ENCODE data around the gene TNPO2.

DNA sequence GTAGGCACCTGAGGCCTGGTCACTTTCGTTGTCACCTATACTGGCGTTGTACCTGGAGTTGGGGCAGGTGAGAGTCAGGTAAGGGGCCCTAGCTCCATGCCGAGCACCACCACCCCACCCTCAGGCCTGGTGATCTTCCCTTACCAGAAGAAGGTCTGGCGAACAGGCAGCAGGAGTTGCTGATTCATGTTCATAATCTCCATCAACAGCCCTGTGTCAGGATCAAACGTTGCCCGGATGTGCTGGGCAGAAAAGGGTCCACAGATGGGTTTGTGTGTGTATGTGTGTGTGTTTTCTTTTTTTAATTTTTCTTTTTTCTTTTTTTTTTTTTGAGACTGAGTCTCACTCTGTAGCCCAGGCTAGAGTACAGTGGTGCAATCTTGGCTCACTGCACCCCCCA is 71.5 kb downstream of the TNPO2 start:
- TF ChIP-seq, protein P1, sequence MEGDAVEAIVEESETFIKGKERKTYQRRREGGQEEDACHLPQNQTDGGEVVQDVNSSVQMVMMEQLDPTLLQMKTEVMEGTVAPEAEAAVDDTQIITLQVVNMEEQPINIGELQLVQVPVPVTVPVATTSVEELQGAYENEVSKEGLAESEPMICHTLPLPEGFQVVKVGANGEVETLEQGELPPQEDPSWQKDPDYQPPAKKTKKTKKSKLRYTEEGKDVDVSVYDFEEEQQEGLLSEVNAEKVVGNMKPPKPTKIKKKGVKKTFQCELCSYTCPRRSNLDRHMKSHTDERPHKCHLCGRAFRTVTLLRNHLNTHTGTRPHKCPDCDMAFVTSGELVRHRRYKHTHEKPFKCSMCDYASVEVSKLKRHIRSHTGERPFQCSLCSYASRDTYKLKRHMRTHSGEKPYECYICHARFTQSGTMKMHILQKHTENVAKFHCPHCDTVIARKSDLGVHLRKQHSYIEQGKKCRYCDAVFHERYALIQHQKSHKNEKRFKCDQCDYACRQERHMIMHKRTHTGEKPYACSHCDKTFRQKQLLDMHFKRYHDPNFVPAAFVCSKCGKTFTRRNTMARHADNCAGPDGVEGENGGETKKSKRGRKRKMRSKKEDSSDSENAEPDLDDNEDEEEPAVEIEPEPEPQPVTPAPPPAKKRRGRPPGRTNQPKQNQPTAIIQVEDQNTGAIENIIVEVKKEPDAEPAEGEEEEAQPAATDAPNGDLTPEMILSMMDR (CRISPR knock-in tag; IDR thresholded peaks at IDR 0.05) = no peak
- TF ChIP-seq ESRRA (CRISPR knock-in tag; IDR thresholded peaks at IDR 0.05; ENCODE audit: low read depth) (no peak), NFKB2 (CRISPR knock-in tag; IDR thresholded peaks at IDR 0.05; ENCODE audit: borderline replicate concordance) (no peak), CEBPB (IDR thresholded peaks at IDR 0.05; ENCODE audit: borderline replicate concordance, low read depth, low read length) (no peak)
